ENCODE measurements around the gene ZNF521.

The ZNF521 gene

GRCh38 chr18:25335062-25335461 is 16.9 kb downstream of the ZNF521 start:
- DNase-seq = no peak

GRCh38 chr18:25334588-25334987 is 17.4 kb downstream of the ZNF521 start:
- no peak for DNase-seq

- DNase-seq = no peak
These were observed 20.0 kb downstream of the ZNF521 start for GRCh38 chr18:25332002-25332401.

GRCh38 chr18:25329783-25330182 is 22.2 kb downstream of the ZNF521 start:
- no peak for DNase-seq

- DNase-seq = no peak
These were observed 24.4 kb downstream of the ZNF521 start for GRCh38 chr18:25327584-25327983.

GRCh38 chr18:25326361-25326952 is 25.5 kb downstream of the ZNF521 start:
- DNase-seq = no peak

GRCh38 chr18:25322806-25323205 is 29.2 kb downstream of the ZNF521 start:
- DNase-seq = no peak

- DNase-seq = no peak
These were observed 35.5 kb downstream of the ZNF521 start for GRCh38 chr18:25316381-25317018.

GRCh38 chr18:25314838-25315190 is 37.2 kb downstream of the ZNF521 start:
- DNase-seq = no peak

- DNase-seq = no peak
These were observed 37.7 kb downstream of the ZNF521 start for GRCh38 chr18:25314151-25314837.

- DNase-seq = no peak
These were observed 38.7 kb downstream of the ZNF521 start for GRCh38 chr18:25313268-25313667.

- no peak for DNase-seq
These were observed 41.9 kb downstream of the ZNF521 start for GRCh38 chr18:25310045-25310444.

- DNase-seq = no peak
These were observed 43.6 kb downstream of the ZNF521 start for GRCh38 chr18:25308381-25308780.

GRCh38 chr18:25307192-25307591 is 44.8 kb downstream of the ZNF521 start:
- no peak for DNase-seq

- DNase-seq = no peak
These were observed 45.3 kb downstream of the ZNF521 start for GRCh38 chr18:25306671-25307070.

- no peak for DNase-seq
These were observed 46.4 kb downstream of the ZNF521 start for GRCh38 chr18:25305584-25305983.

- no peak for DNase-seq
These were observed 51.5 kb downstream of the ZNF521 start for GRCh38 chr18:25300492-25300891.

GRCh38 chr18:25299426-25300300 is 52.3 kb downstream of the ZNF521 start:
- DNase-seq = no peak

GRCh38 chr18:25298853-25299274 is 53.1 kb downstream of the ZNF521 start:
- DNase-seq = no peak

GRCh38 chr18:25295624-25296138 is 56.3 kb downstream of the ZNF521 start:
- DNase-seq = no peak

- DNase-seq = no peak
These were observed 60.8 kb downstream of the ZNF521 start for GRCh38 chr18:25291150-25291549.

- no peak for DNase-seq
These were observed 62.9 kb downstream of the ZNF521 start for GRCh38 chr18:25289001-25289631.

All from activated naive CD4-positive, alpha-beta T cell (primary cell).